HepG2 (cell line): ENCODE measurements around the gene LAMB2. TPM values are rescaled to one million over a fixed set of nuclear protein-coding genes. Genes with fewer than 3 reads are reported as not detected.

Experiments
- FLYWCH1 ChIP-seq: sonication (generic); formaldehyde crosslinking; IDR thresholded peaks from 2 replicates; pipeline ENCODE4 v1.8.1; 2023; ENCODE audit warnings: mild to moderate bottlenecking, missing genetic modification reagents
- HMGA1 ChIP-seq: sonication (generic); formaldehyde crosslinking; conservative IDR thresholded peaks from 2 replicates; pipeline ENCODE4 v1.4.0; 2020; ENCODE audit warnings: missing genetic modification reagents
- SIN3A ChIP-seq: IDR thresholded peaks from 2 replicates; pipeline ENCODE4 v1.6.1; 2011; ENCODE audit warnings: low read depth, mild to moderate bottlenecking, control low read depth, low read length, borderline replicate concordance
- THAP11 ChIP-seq: IDR thresholded peaks from 2 replicates; pipeline ENCODE4 v1.6.1; 2016; ENCODE audit warnings: missing biosample characterization, missing genetic modification reagents
- TSC22D2 ChIP-seq: sonication (generic); formaldehyde crosslinking; IDR thresholded peaks from 2 replicates; pipeline ENCODE4 v1.5.1; 2020; ENCODE audit warnings: missing genetic modification reagents, mild to moderate bottlenecking, borderline replicate concordance
- ZFP90 ChIP-seq: sonication (generic); formaldehyde crosslinking; IDR thresholded peaks from 2 replicates; pipeline ENCODE4 v1.8.0; 2022; ENCODE audit warnings: missing genetic modification reagents, mild to moderate bottlenecking, inconsistent platforms, borderline replicate concordance
- ZKSCAN8 ChIP-seq: IDR thresholded peaks from 2 replicates; pipeline ENCODE4 v1.6.1; 2016; ENCODE audit warnings: borderline replicate concordance, missing genetic modification reagents, missing compliant biosample characterization
- ZNF263 ChIP-seq: sonication (generic); formaldehyde crosslinking; IDR thresholded peaks from 2 replicates; pipeline ENCODE4 v1.4.0; 2020; ENCODE audit warnings: missing genetic modification reagents
- ZNF292 ChIP-seq: sonication (generic); formaldehyde crosslinking; IDR thresholded peaks from 2 replicates; pipeline ENCODE4 v1.8.1; 2022; ENCODE audit warnings: mild to moderate bottlenecking, low read depth, missing genetic modification reagents, borderline replicate concordance
- ZNF3 ChIP-seq: IDR thresholded peaks from 2 replicates; pipeline ENCODE4 v1.7.0; 2017; ENCODE audit warnings: inconsistent platforms
- ZNF317 ChIP-seq: sonication (generic); formaldehyde crosslinking; IDR thresholded peaks from 2 replicates; pipeline ENCODE4 v1.5.0; 2020; ENCODE audit warnings: mild to moderate bottlenecking, missing genetic modification reagents
- ZNF83 ChIP-seq: sonication (generic); formaldehyde crosslinking; IDR thresholded peaks from 2 replicates; pipeline ENCODE4 v1.4.0; 2020; ENCODE audit warnings: missing genetic modification reagents, mild to moderate bottlenecking, borderline replicate concordance
- polyA plus RNA-seq, 8 experiments: library from polyadenylated mRNA; depleted of rRNA in 3 of 8; stranded (reverse) in 7 of 8; unstranded in 1 of 8; fragments of >200 nt; fragmentation: Illumina TruSeq in 4 of 8; extraction: Trizol in 4 of 8; gene quantifications; 2 replicates each; pipeline versions ENCODE4 v1.2.1 to v1.2.3, GENCODE V29; 2011 to 2016; ENCODE audit warnings: low read depth in 4 of 8, missing spikeins in 1 of 8, mixed read lengths in 1 of 8; ENCODE audit not compliant: insufficient read depth in 1 of 8
- total RNA-seq, 5 experiments: library from RNA; depleted of rRNA; stranded (reverse); fragments of >200 nt; fragmentation: Illumina TruSeq; extraction: Trizol; gene quantifications; 2 replicates each; pipeline ENCODE4 v1.2.3, GENCODE V29; 2016; ENCODE audit warnings: low read depth in 1 of 5
- TF ChIP-seq, protein P1 (sequence below): sonication (generic); formaldehyde crosslinking; IDR thresholded peaks from 2 replicates; pipeline ENCODE4 v1.5.1; 2020; ENCODE audit warnings: missing genetic modification reagents, mild to moderate bottlenecking, borderline replicate concordance
- TF ChIP-seq, protein P2 (sequence below): sonication (generic); formaldehyde crosslinking; IDR thresholded peaks from 2 replicates; pipeline ENCODE4 v1.4.0; 2020; ENCODE audit warnings: missing genetic modification reagents, borderline replicate concordance
- TF ChIP-seq, protein P3 (sequence below): sonication (generic); formaldehyde crosslinking; IDR thresholded peaks from 2 replicates; pipeline ENCODE4 v1.4.0; 2020; ENCODE audit warnings: missing genetic modification reagents, mild to moderate bottlenecking, borderline replicate concordance
- TF ChIP-seq, protein P4 (sequence below): sonication (generic); formaldehyde crosslinking; IDR thresholded peaks from 2 replicates; pipeline ENCODE4 v1.5.0; 2020; ENCODE audit warnings: missing genetic modification reagents
- TF ChIP-seq, protein P5 (sequence below): sonication (generic); formaldehyde crosslinking; IDR thresholded peaks from 2 replicates; pipeline ENCODE4 v1.8.0; 2022; ENCODE audit warnings: missing genetic modification reagents, mild to moderate bottlenecking, borderline replicate concordance
- TF ChIP-seq, protein P6 (sequence below): IDR thresholded peaks from 2 replicates; pipeline ENCODE4 v1.6.1; 2012; ENCODE audit warnings: inconsistent platforms

The LAMB2 gene
- total and polyA plus RNA-seq, 2 of the 13 experiments (the other 11 are each of a cell fraction or from before 2014, with no cell fraction given): 208 to 443 TPM

DNA sequence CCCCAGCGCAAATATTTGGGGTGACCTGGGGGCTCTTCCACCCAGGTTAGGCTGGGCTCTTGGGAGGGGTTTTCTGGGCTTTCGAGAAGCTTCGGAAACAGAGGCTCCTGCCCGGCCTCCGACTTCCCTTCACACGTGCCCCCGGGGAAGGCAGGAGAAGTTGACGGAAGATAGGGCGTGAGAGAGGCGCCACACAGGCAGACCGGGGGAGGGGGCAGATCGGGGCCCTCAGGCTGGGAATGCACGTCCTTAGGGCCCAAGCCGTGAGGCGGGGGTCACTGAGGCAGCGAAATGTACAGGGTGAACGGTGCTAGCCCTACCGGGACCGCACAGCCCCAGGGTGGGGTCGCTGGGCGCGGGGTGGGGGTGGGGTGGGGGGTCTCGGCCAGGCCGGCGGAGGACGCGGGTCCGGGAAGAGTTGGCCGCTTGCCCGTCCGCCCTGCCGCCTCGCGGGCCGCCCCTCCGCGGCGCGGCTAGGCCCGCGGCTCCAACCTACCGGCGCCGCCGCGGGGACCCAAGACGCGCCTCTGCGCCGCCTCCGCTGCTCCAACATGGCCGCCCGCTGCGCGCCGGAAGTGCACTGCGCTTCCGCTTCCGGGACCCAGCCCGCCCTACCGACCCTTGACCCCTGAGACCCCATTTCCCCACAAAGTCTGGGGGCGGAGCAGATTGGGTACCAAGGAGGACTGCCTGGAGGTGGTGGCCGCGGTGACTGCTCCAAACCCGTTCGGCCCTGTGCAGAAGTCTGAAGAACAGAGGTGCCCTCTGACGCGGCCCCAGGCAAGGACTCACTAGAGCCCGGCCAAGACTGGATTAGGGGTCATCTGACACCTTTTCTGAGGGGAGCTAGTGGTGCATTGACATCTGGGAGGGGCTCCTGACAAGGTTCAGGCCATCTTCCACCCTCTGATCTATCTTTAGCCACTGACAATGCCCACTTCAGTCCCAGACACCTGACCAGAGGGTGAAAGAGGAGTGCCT, 33.2 kb upstream of the LAMB2 start, which contains the start of gene CCDC71 (continued):
- TF ChIP-seq TSC22D2 (no peak), ZNF317 (CRISPR knock-in tag) (no peak), THAP11 (CRISPR knock-in tag) (peak; percentile 92), ZNF3 (CRISPR knock-in tag) (peak; percentile 97), ZNF292 (no peak), ZNF83 (no peak), ZFP90 (CRISPR knock-in tag) (no peak), ZNF263 (CRISPR knock-in tag) (no peak), FLYWCH1 (CRISPR knock-in tag) (no peak), SIN3A (peak; percentile 40; the same call in 1 of the 2 replicates), ZKSCAN8 (no peak), HMGA1 (CRISPR knock-in tag) (no peak)
- TF ChIP-seq, protein P1, sequence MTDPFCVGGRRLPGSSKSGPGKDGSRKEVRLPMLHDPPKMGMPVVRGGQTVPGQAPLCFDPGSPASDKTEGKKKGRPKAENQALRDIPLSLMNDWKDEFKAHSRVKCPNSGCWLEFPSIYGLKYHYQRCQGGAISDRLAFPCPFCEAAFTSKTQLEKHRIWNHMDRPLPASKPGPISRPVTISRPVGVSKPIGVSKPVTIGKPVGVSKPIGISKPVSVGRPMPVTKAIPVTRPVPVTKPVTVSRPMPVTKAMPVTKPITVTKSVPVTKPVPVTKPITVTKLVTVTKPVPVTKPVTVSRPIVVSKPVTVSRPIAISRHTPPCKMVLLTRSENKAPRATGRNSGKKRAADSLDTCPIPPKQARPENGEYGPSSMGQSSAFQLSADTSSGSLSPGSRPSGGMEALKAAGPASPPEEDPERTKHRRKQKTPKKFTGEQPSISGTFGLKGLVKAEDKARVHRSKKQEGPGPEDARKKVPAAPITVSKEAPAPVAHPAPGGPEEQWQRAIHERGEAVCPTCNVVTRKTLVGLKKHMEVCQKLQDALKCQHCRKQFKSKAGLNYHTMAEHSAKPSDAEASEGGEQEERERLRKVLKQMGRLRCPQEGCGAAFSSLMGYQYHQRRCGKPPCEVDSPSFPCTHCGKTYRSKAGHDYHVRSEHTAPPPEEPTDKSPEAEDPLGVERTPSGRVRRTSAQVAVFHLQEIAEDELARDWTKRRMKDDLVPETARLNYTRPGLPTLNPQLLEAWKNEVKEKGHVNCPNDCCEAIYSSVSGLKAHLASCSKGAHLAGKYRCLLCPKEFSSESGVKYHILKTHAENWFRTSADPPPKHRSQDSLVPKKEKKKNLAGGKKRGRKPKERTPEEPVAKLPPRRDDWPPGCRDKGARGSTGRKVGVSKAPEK (CRISPR knock-in tag): no peak
- TF ChIP-seq, protein P2, sequence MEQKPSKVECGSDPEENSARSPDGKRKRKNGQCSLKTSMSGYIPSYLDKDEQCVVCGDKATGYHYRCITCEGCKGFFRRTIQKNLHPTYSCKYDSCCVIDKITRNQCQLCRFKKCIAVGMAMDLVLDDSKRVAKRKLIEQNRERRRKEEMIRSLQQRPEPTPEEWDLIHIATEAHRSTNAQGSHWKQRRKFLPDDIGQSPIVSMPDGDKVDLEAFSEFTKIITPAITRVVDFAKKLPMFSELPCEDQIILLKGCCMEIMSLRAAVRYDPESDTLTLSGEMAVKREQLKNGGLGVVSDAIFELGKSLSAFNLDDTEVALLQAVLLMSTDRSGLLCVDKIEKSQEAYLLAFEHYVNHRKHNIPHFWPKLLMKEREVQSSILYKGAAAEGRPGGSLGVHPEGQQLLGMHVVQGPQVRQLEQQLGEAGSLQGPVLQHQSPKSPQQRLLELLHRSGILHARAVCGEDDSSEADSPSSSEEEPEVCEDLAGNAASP (CRISPR knock-in tag): peak; percentile 35; the same call in 1 of the 2 replicates
- TF ChIP-seq, protein P3, sequence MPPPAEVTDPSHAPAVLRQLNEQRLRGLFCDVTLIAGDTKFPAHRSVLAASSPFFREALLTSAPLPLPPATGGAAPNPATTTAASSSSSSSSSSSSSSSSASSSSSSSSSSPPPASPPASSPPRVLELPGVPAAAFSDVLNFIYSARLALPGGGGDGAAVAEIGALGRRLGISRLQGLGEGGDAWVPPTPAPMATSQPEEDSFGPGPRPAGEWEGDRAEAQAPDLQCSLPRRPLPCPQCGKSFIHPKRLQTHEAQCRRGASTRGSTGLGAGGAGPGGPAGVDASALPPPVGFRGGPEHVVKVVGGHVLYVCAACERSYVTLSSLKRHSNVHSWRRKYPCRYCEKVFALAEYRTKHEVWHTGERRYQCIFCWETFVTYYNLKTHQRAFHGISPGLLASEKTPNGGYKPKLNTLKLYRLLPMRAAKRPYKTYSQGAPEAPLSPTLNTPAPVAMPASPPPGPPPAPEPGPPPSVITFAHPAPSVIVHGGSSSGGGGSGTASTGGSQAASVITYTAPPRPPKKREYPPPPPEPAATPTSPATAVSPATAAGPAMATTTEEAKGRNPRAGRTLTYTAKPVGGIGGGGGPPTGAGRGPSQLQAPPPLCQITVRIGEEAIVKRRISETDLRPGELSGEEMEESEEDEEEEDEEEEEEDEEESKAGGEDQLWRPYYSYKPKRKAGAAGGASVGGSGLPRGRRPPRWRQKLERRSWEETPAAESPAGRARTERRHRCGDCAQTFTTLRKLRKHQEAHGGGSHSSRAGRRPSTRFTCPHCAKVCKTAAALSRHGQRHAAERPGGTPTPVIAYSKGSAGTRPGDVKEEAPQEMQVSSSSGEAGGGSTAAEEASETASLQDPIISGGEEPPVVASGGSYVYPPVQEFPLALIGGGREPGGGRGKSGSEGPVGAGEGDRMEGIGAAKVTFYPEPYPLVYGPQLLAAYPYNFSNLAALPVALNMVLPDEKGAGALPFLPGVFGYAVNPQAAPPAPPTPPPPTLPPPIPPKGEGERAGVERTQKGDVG: no peak
- TF ChIP-seq, protein P4, sequence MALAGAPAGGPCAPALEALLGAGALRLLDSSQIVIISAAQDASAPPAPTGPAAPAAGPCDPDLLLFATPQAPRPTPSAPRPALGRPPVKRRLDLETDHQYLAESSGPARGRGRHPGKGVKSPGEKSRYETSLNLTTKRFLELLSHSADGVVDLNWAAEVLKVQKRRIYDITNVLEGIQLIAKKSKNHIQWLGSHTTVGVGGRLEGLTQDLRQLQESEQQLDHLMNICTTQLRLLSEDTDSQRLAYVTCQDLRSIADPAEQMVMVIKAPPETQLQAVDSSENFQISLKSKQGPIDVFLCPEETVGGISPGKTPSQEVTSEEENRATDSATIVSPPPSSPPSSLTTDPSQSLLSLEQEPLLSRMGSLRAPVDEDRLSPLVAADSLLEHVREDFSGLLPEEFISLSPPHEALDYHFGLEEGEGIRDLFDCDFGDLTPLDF (CRISPR knock-in tag): no peak
- TF ChIP-seq, protein P5, sequence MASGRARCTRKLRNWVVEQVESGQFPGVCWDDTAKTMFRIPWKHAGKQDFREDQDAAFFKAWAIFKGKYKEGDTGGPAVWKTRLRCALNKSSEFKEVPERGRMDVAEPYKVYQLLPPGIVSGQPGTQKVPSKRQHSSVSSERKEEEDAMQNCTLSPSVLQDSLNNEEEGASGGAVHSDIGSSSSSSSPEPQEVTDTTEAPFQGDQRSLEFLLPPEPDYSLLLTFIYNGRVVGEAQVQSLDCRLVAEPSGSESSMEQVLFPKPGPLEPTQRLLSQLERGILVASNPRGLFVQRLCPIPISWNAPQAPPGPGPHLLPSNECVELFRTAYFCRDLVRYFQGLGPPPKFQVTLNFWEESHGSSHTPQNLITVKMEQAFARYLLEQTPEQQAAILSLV (CRISPR knock-in tag): no peak
- TF ChIP-seq, protein P6, sequence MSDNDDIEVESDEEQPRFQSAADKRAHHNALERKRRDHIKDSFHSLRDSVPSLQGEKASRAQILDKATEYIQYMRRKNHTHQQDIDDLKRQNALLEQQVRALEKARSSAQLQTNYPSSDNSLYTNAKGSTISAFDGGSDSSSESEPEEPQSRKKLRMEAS: no peak; the same call in 1 of the 2 replicates
